ENCODE results near the gene PPP6R3. TPM values are rescaled to one million over a fixed set of nuclear protein-coding genes. Genes with fewer than 3 reads are reported as not detected.

The PPP6R3 gene
- total and polyA plus RNA-seq, 10 of the 15 experiments (the other 5 are each of a cell fraction or from before 2014, with no cell fraction given), result 12.4 to 123 (median 74.1) TPM

GRCh38 chr11:68450711-68451110 is 9.8 kb upstream of the PPP6R3 start:
- DNase-seq (ENCODE audit: low read depth, low spot score) (no peak), FAIRE-seq (no peak), ATAC-seq (no peak)
- no peak overlapping the region for H2AFZ ChIP-seq (ENCODE audit: control insufficient read depth, low read depth, low read length)
- H3K4me1 ChIP-seq (ENCODE audit: control insufficient read depth, insufficient read depth, low read length), result no peaks in the 10 kb centered on the region
- H3K27ac ChIP-seq (ENCODE audit: control insufficient read depth, insufficient read depth), result no peak overlapping the region
- H3K9me3 ChIP-seq (replicated peaks; ENCODE audit: control insufficient read depth, insufficient read depth, low read length), result no peaks in the 10 kb centered on the region; the same call in 2 of the 3 replicates
- ChIA-PET SMC1A (ENCODE audit: uncharacterized antibody, unreplicated experiment) (interaction anchor here (1.6 kb wide), 1 partner anchor 199 kb away, joined by 3 read pairs; no protein-coding TSS in a partner anchor), POLR2A (no interaction called here), CTCF (no interaction called here), RAD21 (ENCODE audit: unreplicated experiment) (no interaction called here)
- BruUV-seq (replicated peaks), result no TSS peak
- peaks cover 2 to 5% of the 10 kb centered on the region in 2 experiments; a peak in 2 of 4 replicates for H3K36me3 ChIP-seq (ENCODE audit: control insufficient read depth in 2 of 2, insufficient read depth in 2 of 2, low read length in 1 of 2)
- no peaks in the 10 kb centered on the region for H3K79me2 ChIP-seq (ENCODE audit: control insufficient read depth, insufficient read depth, low read length)
- no peaks in the 10 kb centered on the region for H4K20me1 ChIP-seq (ENCODE audit: control insufficient read depth, insufficient read depth)
- in situ Hi-C loops (cut with MboI), result no loop called here
- H3K4me3 ChIP-seq, result no peak overlapping the region
- no peaks in the 10 kb centered on the region for H3K27me3 ChIP-seq (replicated peaks in 1 of 2; ENCODE audit: control insufficient read depth in 2 of 2, insufficient read depth in 2 of 2, low read length in 1 of 2)
- H3K4me2 ChIP-seq (ENCODE audit: control insufficient read depth, insufficient read depth), result no peak overlapping the region
- 76% methylated on average over 8 of the region's 8 CpGs for WGBS (ENCODE audit: insufficient coverage, insufficient replicate concordance, low lambda C conversion rate, missing lambda C conversion rate)
- intact Hi-C loops (cut with micrococcal nuclease; ENCODE audit: unreplicated experiment), result loop anchor here (10.0 kb wide), 1 partner anchor 426 kb away; no protein-coding TSS in a partner anchor
- H3K9ac ChIP-seq (ENCODE audit: control insufficient read depth, insufficient read depth, low read length), result no peak overlapping the region
- TF ChIP-seq ATF7 (IDR thresholded peaks at IDR 0.05; ENCODE audit: low read depth), result no peak
- no peak for TF ChIP-seq ZNF24 (IDR thresholded peaks at IDR 0.05)
- TF ChIP-seq, protein P1, sequence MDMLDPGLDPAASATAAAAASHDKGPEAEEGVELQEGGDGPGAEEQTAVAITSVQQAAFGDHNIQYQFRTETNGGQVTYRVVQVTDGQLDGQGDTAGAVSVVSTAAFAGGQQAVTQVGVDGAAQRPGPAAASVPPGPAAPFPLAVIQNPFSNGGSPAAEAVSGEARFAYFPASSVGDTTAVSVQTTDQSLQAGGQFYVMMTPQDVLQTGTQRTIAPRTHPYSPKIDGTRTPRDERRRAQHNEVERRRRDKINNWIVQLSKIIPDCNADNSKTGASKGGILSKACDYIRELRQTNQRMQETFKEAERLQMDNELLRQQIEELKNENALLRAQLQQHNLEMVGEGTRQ (IDR thresholded peaks at IDR 0.05; ENCODE audit: borderline replicate concordance, low read depth, low read length), result no peak
- no peak for TF ChIP-seq NFYA (IDR thresholded peaks at IDR 0.05; ENCODE audit: borderline replicate concordance, low read depth, low read length)
- TF ChIP-seq, protein P2, sequence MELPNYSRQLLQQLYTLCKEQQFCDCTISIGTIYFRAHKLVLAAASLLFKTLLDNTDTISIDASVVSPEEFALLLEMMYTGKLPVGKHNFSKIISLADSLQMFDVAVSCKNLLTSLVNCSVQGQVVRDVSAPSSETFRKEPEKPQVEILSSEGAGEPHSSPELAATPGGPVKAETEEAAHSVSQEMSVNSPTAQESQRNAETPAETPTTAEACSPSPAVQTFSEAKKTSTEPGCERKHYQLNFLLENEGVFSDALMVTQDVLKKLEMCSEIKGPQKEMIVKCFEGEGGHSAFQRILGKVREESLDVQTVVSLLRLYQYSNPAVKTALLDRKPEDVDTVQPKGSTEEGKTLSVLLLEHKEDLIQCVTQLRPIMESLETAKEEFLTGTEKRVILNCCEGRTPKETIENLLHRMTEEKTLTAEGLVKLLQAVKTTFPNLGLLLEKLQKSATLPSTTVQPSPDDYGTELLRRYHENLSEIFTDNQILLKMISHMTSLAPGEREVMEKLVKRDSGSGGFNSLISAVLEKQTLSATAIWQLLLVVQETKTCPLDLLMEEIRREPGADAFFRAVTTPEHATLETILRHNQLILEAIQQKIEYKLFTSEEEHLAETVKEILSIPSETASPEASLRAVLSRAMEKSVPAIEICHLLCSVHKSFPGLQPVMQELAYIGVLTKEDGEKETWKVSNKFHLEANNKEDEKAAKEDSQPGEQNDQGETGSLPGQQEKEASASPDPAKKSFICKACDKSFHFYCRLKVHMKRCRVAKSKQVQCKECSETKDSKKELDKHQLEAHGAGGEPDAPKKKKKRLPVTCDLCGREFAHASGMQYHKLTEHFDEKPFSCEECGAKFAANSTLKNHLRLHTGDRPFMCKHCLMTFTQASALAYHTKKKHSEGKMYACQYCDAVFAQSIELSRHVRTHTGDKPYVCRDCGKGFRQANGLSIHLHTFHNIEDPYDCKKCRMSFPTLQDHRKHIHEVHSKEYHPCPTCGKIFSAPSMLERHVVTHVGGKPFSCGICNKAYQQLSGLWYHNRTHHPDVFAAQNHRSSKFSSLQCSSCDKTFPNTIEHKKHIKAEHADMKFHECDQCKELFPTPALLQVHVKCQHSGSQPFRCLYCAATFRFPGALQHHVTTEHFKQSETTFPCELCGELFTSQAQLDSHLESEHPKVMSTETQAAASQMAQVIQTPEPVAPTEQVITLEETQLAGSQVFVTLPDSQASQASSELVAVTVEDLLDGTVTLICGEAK (IDR thresholded peaks at IDR 0.05; ENCODE audit: borderline replicate concordance), result no peak
- TF ChIP-seq BACH1 (IDR thresholded peaks at IDR 0.05; ENCODE audit: borderline replicate concordance), result no peak
- TF ChIP-seq, protein P3, sequence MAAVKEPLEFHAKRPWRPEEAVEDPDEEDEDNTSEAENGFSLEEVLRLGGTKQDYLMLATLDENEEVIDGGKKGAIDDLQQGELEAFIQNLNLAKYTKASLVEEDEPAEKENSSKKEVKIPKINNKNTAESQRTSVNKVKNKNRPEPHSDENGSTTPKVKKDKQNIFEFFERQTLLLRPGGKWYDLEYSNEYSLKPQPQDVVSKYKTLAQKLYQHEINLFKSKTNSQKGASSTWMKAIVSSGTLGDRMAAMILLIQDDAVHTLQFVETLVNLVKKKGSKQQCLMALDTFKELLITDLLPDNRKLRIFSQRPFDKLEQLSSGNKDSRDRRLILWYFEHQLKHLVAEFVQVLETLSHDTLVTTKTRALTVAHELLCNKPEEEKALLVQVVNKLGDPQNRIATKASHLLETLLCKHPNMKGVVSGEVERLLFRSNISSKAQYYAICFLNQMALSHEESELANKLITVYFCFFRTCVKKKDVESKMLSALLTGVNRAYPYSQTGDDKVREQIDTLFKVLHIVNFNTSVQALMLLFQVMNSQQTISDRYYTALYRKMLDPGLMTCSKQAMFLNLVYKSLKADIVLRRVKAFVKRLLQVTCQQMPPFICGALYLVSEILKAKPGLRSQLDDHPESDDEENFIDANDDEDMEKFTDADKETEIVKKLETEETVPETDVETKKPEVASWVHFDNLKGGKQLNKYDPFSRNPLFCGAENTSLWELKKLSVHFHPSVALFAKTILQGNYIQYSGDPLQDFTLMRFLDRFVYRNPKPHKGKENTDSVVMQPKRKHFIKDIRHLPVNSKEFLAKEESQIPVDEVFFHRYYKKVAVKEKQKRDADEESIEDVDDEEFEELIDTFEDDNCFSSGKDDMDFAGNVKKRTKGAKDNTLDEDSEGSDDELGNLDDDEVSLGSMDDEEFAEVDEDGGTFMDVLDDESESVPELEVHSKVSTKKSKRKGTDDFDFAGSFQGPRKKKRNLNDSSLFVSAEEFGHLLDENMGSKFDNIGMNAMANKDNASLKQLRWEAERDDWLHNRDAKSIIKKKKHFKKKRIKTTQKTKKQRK (IDR thresholded peaks at IDR 0.05; ENCODE audit: low read depth, low read length), result no peak
- no peak for TF ChIP-seq SUPT20H (IDR thresholded peaks at IDR 0.05; ENCODE audit: borderline replicate concordance, control insufficient read depth, low read depth, low read length)
- no peak for TF ChIP-seq ZSCAN29 (IDR thresholded peaks at IDR 0.05)
- no peak for TF ChIP-seq NR2C2 (IDR thresholded peaks at IDR 0.05; ENCODE audit: borderline replicate concordance, control insufficient read depth, insufficient read length, low read depth)
- no peak for TF ChIP-seq PAX5 (IDR thresholded peaks at IDR 0.05; ENCODE audit: borderline replicate concordance, low read depth, low read length)
- no peak for TF ChIP-seq SMAD1 (IDR thresholded peaks at IDR 0.05; ENCODE audit: low read depth, partially characterized antibody)
- TF ChIP-seq RUNX3 (IDR thresholded peaks at IDR 0.05; ENCODE audit: low read length), result no peak
- TF ChIP-seq PAX8 (IDR thresholded peaks at IDR 0.05), result no peak
- TF ChIP-seq NBN (IDR thresholded peaks at IDR 0.05), result no peak
- no peak for TF ChIP-seq HSF1 (IDR thresholded peaks at IDR 0.05; ENCODE audit: low read depth, low read length)
